Spleen (tissue), 7 donors: Measurements from ENCODE around the gene KCNQ1.

Experiments used
- POLR2A ChIP-seq, 3 donors: fragments of 450-650 bp; IDR thresholded peaks; one replicate each; pipeline ENCODE4 v1.5.1; 2017; ENCODE audit warnings: antibody characterized with exemption in 3 of 3, mild to moderate bottlenecking in 1 of 3
- TF ChIP-seq, protein P1 (sequence below), 11 experiments: fragments of 200-600 bp in 7 of 11; fragments of 450-650 bp in 4 of 11; sonication (generic) in 4 of 11; IDR thresholded peaks in 8 of 11; conservative IDR thresholded peaks in 3 of 11; 1 replicate in 7 of 11; 2 replicates in 4 of 11; pipeline versions ENCODE4 v1.4.0 to v1.8.0; 2016 to 2021; ENCODE audit warnings: antibody characterized with exemption in 11 of 11, inconsistent platforms in 4 of 11, mild to moderate bottlenecking in 1 of 11
- donor health status: DM: no; HTN: no; CAD: no; lungs with moderate emphysema.
- donor health status: DM: no; HTN: no; CAD: no.
- donor health status: DM: no; HTN: no; CAD: no.

DNA sequence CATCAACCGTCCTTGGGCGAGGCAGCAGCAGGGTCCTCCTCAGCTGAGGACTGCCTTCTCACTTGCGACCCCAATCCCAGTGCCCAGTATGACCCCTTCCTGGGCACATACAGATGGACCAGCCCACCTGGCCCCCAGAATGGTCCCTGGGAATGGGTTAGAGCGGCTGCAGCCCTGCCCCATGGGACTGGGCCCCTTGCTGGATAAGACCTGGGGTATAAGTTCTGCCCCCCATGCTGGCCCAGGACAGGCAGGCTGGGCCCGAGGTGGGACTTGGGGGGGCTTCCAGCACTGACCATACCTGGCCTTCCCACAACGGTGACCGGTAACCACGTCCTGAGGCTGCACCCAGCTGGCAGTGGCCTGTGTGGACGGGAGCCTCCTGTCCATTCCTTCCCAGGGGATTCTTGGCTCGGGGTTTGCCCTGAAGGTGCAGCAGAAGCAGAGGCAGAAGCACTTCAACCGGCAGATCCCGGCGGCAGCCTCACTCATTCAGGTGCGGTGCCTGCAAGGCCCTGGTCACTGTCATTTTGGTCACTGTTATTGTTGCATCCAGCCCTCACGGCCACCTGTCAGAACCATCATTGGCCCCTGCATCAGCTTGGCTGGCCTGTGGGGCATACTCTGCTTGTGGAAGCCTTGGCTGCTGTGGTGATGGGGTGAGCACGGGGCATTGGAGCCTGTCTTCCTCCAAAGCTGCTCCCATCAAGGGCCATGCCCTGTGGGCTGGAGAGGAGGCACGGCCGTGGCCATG lies 140.2 kb downstream of the KCNQ1 start:
- TF ChIP-seq, protein P1, sequence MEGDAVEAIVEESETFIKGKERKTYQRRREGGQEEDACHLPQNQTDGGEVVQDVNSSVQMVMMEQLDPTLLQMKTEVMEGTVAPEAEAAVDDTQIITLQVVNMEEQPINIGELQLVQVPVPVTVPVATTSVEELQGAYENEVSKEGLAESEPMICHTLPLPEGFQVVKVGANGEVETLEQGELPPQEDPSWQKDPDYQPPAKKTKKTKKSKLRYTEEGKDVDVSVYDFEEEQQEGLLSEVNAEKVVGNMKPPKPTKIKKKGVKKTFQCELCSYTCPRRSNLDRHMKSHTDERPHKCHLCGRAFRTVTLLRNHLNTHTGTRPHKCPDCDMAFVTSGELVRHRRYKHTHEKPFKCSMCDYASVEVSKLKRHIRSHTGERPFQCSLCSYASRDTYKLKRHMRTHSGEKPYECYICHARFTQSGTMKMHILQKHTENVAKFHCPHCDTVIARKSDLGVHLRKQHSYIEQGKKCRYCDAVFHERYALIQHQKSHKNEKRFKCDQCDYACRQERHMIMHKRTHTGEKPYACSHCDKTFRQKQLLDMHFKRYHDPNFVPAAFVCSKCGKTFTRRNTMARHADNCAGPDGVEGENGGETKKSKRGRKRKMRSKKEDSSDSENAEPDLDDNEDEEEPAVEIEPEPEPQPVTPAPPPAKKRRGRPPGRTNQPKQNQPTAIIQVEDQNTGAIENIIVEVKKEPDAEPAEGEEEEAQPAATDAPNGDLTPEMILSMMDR (IDR thresholded peaks at IDR 0.05 in 8 of 11, conservative IDR thresholded peaks at IDR 0.05 in 3 of 11) = no peak
- TF ChIP-seq POLR2A (IDR thresholded peaks at IDR 0.05) = no peak
